Upper lobe of left lung (tissue), 6 donors: ENCODE measurements around the gene HOXB7. TPM values are rescaled to one million over a fixed set of nuclear protein-coding genes. Genes with fewer than 3 reads are reported as not detected.
A peak's percentile ranks its signal among the peaks of the same experiment; 100 is the strongest.

ENCODE experiments used
- ATAC-seq, 2 donors: fragments of 200-7000 bp; cut with Tn5 transposase; one replicate each; pipeline ENCODE4 v1.9.1; 2022; ENCODE audit warnings: mild to moderate bottlenecking in 2 of 2, moderate library complexity in 2 of 2; ENCODE audit not compliant: low FRiP score in 2 of 2
- DNase-seq, 2 donors: peaks; one replicate each; pipeline ENCODE4 v3.0.0-alpha.2; 2019 to 2020
- H3K27ac ChIP-seq, 4 donors: fragments of 200-600 bp; sonication (generic); one replicate each; pipeline ENCODE4 v1.5.1; 2016 to 2019
- H3K27me3 ChIP-seq, 4 donors: fragments of 200-600 bp; sonication (generic); one replicate each; pipeline ENCODE4 v1.5.1; 2017 to 2019
- H3K36me3 ChIP-seq, 4 donors: fragments of 200-600 bp; sonication (generic); one replicate each; pipeline ENCODE4 v1.5.1; 2016 to 2019
- H3K4me1 ChIP-seq, 4 donors: fragments of 200-600 bp; sonication (generic); one replicate each; pipeline ENCODE4 v1.5.1; 2018 to 2019
- H3K4me3 ChIP-seq, 4 donors: fragments of 200-600 bp; sonication (generic); one replicate each; pipeline ENCODE4 v1.5.1; 2017 to 2019; ENCODE audit warnings: mild to moderate bottlenecking in 2 of 4, moderate library complexity in 1 of 4
- H3K9me3 ChIP-seq, 4 donors: fragments of 200-600 bp; sonication (generic); one replicate each; pipeline ENCODE4 v1.5.1; 2018 to 2019
- CTCF ChIP-seq, 6 experiments: fragments of 450-650 bp in 4 of 6; fragments of 200-600 bp in 2 of 6; sonication (generic) in 2 of 6; IDR thresholded peaks; one replicate each; pipeline ENCODE4 v1.5.1; 2016 to 2019; ENCODE audit warnings: antibody characterized with exemption in 6 of 6
- EP300 ChIP-seq, 4 donors: sonication (generic); formaldehyde crosslinking; IDR thresholded peaks; one replicate each; pipeline ENCODE4 v1.5.1; 2017; ENCODE audit warnings: antibody characterized with exemption in 4 of 4, control low read depth in 2 of 4
- POLR2A ChIP-seq, 4 donors: fragments of 450-650 bp; IDR thresholded peaks; one replicate each; pipeline ENCODE4 v1.5.1; 2016 to 2017; ENCODE audit warnings: antibody characterized with exemption in 4 of 4, mild to moderate bottlenecking in 2 of 4
- POLR2AphosphoS5 ChIP-seq, 2 donors: sonication (generic); formaldehyde crosslinking; IDR thresholded peaks; one replicate each; pipeline ENCODE4 v1.5.1; 2017; ENCODE audit warnings: antibody characterized with exemption in 2 of 2
- WGBS, 2 donors: methylation state at CpG; one replicate each; pipeline ENCODE4 v1.1.5; 2017 to 2018; 5-methylcytosine and 5-hydroxymethylcytosine counted together
- total RNA-seq, 6 donors: library from RNA; depleted of rRNA in 4 of 6; stranded (reverse); fragments of >200 nt in 4 of 6; gene quantifications; one replicate each; pipeline versions ENCODE4 v1.1.0 to v1.2.1, GENCODE V29; 2016 to 2021
- donor health status: DM: no; HTN: no; CAD: no; lungs with moderate emphysema.
- donor health status: DM: no; HTN: yes; CAD: no; lungs with severe emphysema.

HOXB7 gene
- total RNA-seq, 6 donors from 2014 or later: 1.1 to 3.7 (median 1.3) TPM; not detected in 1

GRCh38 chr17:48615047-48615962, 4.5 kb upstream of the HOXB7 start, which contains the start of gene HOXB8:
HOXB8 (minus strand) TSS chr17:48615292; CDS start chr17:48614704, 588 bp downstream.
- TF ChIP-seq POLR2AphosphoS5 (IDR thresholded peaks at IDR 0.05): no peak
- Histone ChIP-seq H3K4me3 (peak within 1 kb of the TSS in 2 of 4 donors; percentile 11 to 18), H3K4me1 (peaks cover 18 to 58% (median 36%) of the 10 kb centered on the region in 4 donors), H3K27ac (no peak within 1 kb of the TSS), H3K27me3 (peaks cover 2 to 97% (median 64%) of the 10 kb centered on the region in 4 donors), H3K36me3 (no peaks in the 10 kb centered on the region), H3K9me3 (no peaks in the 10 kb centered on the region)
- ATAC-seq (no peak), DNase-seq (no peak)
- 16 to 17% methylated on average over 41 of the region's 41 CpGs for WGBS, 2 donors

GRCh38 chr17:48613862-48614694, 3.3 kb upstream of the HOXB7 start:
- no peaks in the 10 kb centered on the region for H3K9me3 ChIP-seq
- DNase-seq (peak in 1 of 2 donors; percentile 82), ATAC-seq (no peak)
- TF ChIP-seq POLR2A (IDR thresholded peaks at IDR 0.05) (no peak), POLR2AphosphoS5 (IDR thresholded peaks at IDR 0.05) (no peak), EP300 (IDR thresholded peaks at IDR 0.05) (no peak), CTCF (IDR thresholded peaks at IDR 0.05) (no peak)
- H3K27ac ChIP-seq: no peak overlapping the region
- 6 to 8% methylated on average over 34 to 45 of the region's 55 CpGs for WGBS, 2 donors
- no peaks in the 10 kb centered on the region for H3K36me3 ChIP-seq
- peak overlapping the region in 2 of 4 donors; percentile 11 to 18 for H3K4me3 ChIP-seq
- H3K27me3 ChIP-seq: peaks cover 4 to 92% (median 66%) of the 10 kb centered on the region in 4 donors
- H3K4me1 ChIP-seq: peaks cover 18 to 65% (median 41%) of the 10 kb centered on the region in 4 donors

DNA sequence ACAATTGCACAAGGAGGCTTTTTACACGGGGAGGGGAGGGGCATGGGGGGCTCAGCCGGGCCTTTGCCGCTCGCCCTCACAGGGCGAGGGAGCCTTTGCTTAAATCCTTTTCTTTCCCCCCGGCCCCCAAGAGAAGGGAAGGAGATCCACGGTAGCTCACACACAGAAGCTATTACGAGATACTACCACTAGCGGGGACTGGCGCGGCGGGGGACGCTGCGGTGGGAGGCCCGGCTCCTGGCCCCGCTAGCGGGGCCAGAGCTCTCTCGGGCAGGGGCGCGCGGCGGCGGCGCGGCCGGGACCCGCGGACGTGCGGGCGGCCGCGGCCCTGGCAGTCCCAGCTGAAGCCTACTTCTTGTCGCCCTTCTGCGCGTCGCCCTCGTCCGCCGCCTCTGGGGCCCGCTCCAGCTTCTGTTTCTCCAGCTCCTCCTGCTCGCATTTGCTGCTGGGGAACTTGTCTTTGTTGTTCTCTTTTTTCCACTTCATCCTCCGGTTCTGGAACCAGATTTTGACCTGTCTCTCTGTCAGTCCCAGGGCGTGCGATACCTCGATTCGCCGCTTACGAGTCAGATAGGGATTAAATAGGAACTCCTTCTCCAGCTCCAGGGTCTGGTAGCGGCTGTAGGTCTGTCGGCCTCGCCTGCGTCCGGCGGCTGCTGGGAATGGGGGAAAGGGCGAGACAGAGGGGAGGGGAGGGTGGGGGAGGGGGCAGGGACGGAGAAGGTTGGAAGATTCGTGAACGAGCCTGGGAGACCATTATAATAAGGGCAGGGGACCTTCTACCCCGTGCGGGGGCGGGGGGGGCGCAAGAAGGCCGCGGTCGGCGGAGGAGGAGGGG, 2.3 kb upstream of the HOXB7 start:
- 4 to 5% methylated on average over 60 to 63 of the region's 67 CpGs for WGBS, 2 donors
- Histone ChIP-seq H3K36me3 (no peaks in the 10 kb centered on the region), H3K27ac (no peak overlapping the region), H3K4me3 (peak overlapping the region in 3 of 4 donors; percentile 28 to 62 (median 53)), H3K9me3 (no peaks in the 10 kb centered on the region), H3K4me1 (peaks cover 18 to 57% (median 38%) of the 10 kb centered on the region in 4 donors), H3K27me3 (peaks cover 4 to 89% (median 65%) of the 10 kb centered on the region in 4 donors)
- DNase-seq (peak in 1 of 2 donors; percentile 87), ATAC-seq (peak in 1 of 2 donors; percentile 55)
- peak in 3 of 6 experiments; percentile 17 to 25 (median 24) for TF ChIP-seq CTCF (IDR thresholded peaks at IDR 0.05)
- no peak for TF ChIP-seq EP300 (IDR thresholded peaks at IDR 0.05)
- no peak for TF ChIP-seq POLR2AphosphoS5 (IDR thresholded peaks at IDR 0.05)
- TF ChIP-seq POLR2A (IDR thresholded peaks at IDR 0.05): no peak

DNA sequence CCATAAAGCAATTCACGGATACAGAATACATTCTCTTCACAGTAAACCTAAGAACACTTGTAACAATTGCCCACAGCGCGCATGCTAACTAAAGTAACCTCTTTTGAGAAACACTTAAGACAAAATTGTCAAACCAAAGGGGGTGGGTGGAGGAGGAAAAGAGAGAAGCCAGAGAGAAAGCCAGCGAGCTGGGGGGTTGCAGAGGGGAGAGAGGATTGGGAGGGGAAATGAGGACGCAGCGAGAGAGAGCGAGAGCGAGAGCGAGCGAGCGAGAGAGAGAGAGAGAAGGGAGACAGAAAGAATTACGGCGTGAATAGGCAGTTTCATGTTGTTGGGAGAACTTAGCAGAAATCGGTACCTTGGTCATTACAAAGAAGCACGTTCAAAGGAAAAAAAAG, 1.6 kb upstream of the HOXB7 start:
- 2 to 7% methylated on average over 15 of the region's 15 CpGs for WGBS, 2 donors
- DNase-seq: no peak

More for the DNA sequence above, 1.6 kb upstream of the HOXB7 start:
- H3K36me3 ChIP-seq: no peaks in the 10 kb centered on the region
- peaks cover 4 to 87% (median 61%) of the 10 kb centered on the region in 4 donors for H3K27me3 ChIP-seq
- peaks cover 18 to 50% (median 38%) of the 10 kb centered on the region in 4 donors for H3K4me1 ChIP-seq
- ATAC-seq: no peak
- H3K4me3 ChIP-seq: peak overlapping the region in 3 of 4 donors; percentile 28 to 62 (median 53)
- H3K27ac ChIP-seq: no peak overlapping the region
- H3K9me3 ChIP-seq: no peaks in the 10 kb centered on the region
- TF ChIP-seq EP300 (IDR thresholded peaks at IDR 0.05) (no peak), CTCF (IDR thresholded peaks at IDR 0.05) (no peak), POLR2AphosphoS5 (IDR thresholded peaks at IDR 0.05) (no peak)
